Endothelial cell of umbilical vein (primary cell): ENCODE measurements around the gene NFU1. TPM values are rescaled to one million over a fixed set of nuclear protein-coding genes. Genes with fewer than 3 reads are reported as not detected.

Experiments
- BruUV-seq: library from RNA; stranded (reverse); fragments of 400-500 nt; replicated peaks from 2 replicates; lab custom pipeline; 2021; lab: Mats Ljungman, UMichigan
- CTCF ChIA-PET: fragments of 300-600, 350-600 bp; sonication (Branson Sonifier 250); formaldehyde crosslinking; loops from one replicate; lab custom pipeline; 2021; ENCODE audit warnings: antibody characterized with exemption, inconsistent platforms; lab: Charles Lee
- POLR2A ChIA-PET: fragments of 300-600, 350-600 bp; sonication (Branson Sonifier 250); formaldehyde crosslinking; loops from one replicate; lab custom pipeline; 2021; ENCODE audit warnings: antibody characterized with exemption, inconsistent platforms; lab: Charles Lee
- DNase-seq: peaks from one replicate; pipeline ENCODE4 v3.0.0-alpha.2; 2011; ENCODE audit warnings: low read depth, low spot score
- FAIRE-seq: peaks from 2 replicates; lab custom pipeline; 2011; peaks lifted over from hg19 to GRCh38; lab: Jason Lieb, UNC
- H2AFZ ChIP-seq: 2 replicates; pipeline ENCODE4 v1.6.0; 2012; ENCODE audit warnings: low read depth, low read length, control low read depth, inconsistent platforms
- H3K27ac ChIP-seq: 2 replicates; pipeline ENCODE4 v1.5.1; 2011; ENCODE audit warnings: low read depth, mild to moderate bottlenecking, control low read depth, low read length, moderate library complexity; ENCODE audit not compliant: insufficient read depth
- H3K27me3 ChIP-seq, 2 experiments: 2 replicates each; pipeline versions ENCODE4 v1.6.0 to v1.6.1; 2011; ENCODE audit warnings: low read length in 2 of 2, mixed read lengths in 1 of 2; ENCODE audit not compliant: control insufficient read depth in 2 of 2, insufficient read depth in 2 of 2
- H3K36me3 ChIP-seq, 2 experiments: 2 replicates in 1 of 2; 3 replicates in 1 of 2; pipeline ENCODE4 v1.5.1; 2011; ENCODE audit warnings: low read length in 2 of 2, mild to moderate bottlenecking in 1 of 2, moderate library complexity in 1 of 2; ENCODE audit not compliant: control insufficient read depth in 2 of 2, insufficient read depth in 2 of 2; ENCODE audit errors: extremely low read depth in 1 of 2
- H3K4me1 ChIP-seq: 3 replicates; pipeline ENCODE4 v1.5.1; 2011; ENCODE audit warnings: mild to moderate bottlenecking, low read length; ENCODE audit not compliant: control insufficient read depth, insufficient read depth; ENCODE audit errors: extremely low read depth
- H3K4me2 ChIP-seq: 2 replicates; pipeline ENCODE4 v1.6.1; 2011; ENCODE audit warnings: low read length, control low read depth, mixed read lengths; ENCODE audit not compliant: insufficient read depth
- H3K4me3 ChIP-seq, 3 experiments: fragments of 200-600 bp in 1 of 3; sonication (generic), shearing (Covaris generic) in 1 of 3; replicated peaks in 1 of 3; 2 replicates each; pipeline ENCODE4 v1.5.1; 2011 to 2016; ENCODE audit warnings: control low read depth in 3 of 3, low read length in 3 of 3, mild to moderate bottlenecking in 2 of 3, inconsistent platforms in 1 of 3, low read depth in 1 of 3, moderate library complexity in 1 of 3; ENCODE audit not compliant: insufficient read depth in 1 of 3
- H3K79me2 ChIP-seq: 2 replicates; pipeline ENCODE4 v1.6.0; 2012; ENCODE audit warnings: low read length, inconsistent platforms; ENCODE audit not compliant: control insufficient read depth, insufficient read depth
- H3K9ac ChIP-seq: replicated peaks from 2 replicates; pipeline ENCODE3; 2011; ENCODE audit warnings: low read length, control low read depth; ENCODE audit not compliant: insufficient read depth; ENCODE audit errors: extremely low read depth
- H3K9me1 ChIP-seq: replicated peaks from 3 replicates; pipeline ENCODE4 v1.6.0; 2011; ENCODE audit warnings: mild to moderate bottlenecking, low read length; ENCODE audit not compliant: control insufficient read depth, insufficient read depth; ENCODE audit errors: extremely low read depth
- H3K9me3 ChIP-seq: replicated peaks from 2 replicates; pipeline ENCODE4 v1.5.1; 2012; ENCODE audit warnings: low read length, inconsistent platforms; ENCODE audit not compliant: control insufficient read depth, insufficient read depth
- H4K20me1 ChIP-seq: replicated peaks from 2 replicates; pipeline ENCODE3; 2011; ENCODE audit warnings: mild to moderate bottlenecking, low read length; ENCODE audit not compliant: control insufficient read depth, insufficient read depth; ENCODE audit errors: extremely low read depth
- EZH2 ChIP-seq: IDR thresholded peaks from 2 replicates; pipeline ENCODE4 v1.6.1; 2012; ENCODE audit warnings: borderline replicate concordance, low read depth, mild to moderate bottlenecking, moderate library complexity, low read length, inconsistent platforms; ENCODE audit not compliant: severe bottlenecking
- FOS ChIP-seq: IDR thresholded peaks from 2 replicates; pipeline ENCODE4 v1.6.1; 2011; ENCODE audit warnings: mild to moderate bottlenecking, low read length, moderate library complexity, borderline replicate concordance; ENCODE audit not compliant: insufficient read depth
- GATA2 ChIP-seq: IDR thresholded peaks from 2 replicates; pipeline ENCODE4 v1.7.0; 2011; ENCODE audit warnings: low read depth, mild to moderate bottlenecking, moderate library complexity, mixed read lengths, low read length; ENCODE audit not compliant: insufficient read length, insufficient read depth
- JUN ChIP-seq: IDR thresholded peaks from 2 replicates; pipeline ENCODE4 v1.6.1; 2011; ENCODE audit warnings: borderline replicate concordance, low read depth; ENCODE audit not compliant: insufficient read length, insufficient read depth
- MYC ChIP-seq: IDR thresholded peaks from one replicate; pipeline ENCODE4 v1.6.1; 2011; ENCODE audit warnings: mild to moderate bottlenecking, low read depth, low read length
- POLR2A ChIP-seq: IDR thresholded peaks from 2 replicates; pipeline ENCODE4 v1.6.1; 2012; ENCODE audit warnings: low read depth, mild to moderate bottlenecking, control low read depth, low read length
- POLR2AphosphoS5 ChIP-seq: IDR thresholded peaks from 2 replicates; pipeline ENCODE4 v1.6.1; 2012; ENCODE audit warnings: low read depth, mild to moderate bottlenecking, control low read depth, low read length, moderate library complexity; ENCODE audit not compliant: insufficient read depth
- dilution Hi-C: fragments of 300-500 bp; cut with MboI; formaldehyde crosslinking; loops from one replicate; pipeline ENCODE4 v1.15.0; 2019; ENCODE audit warnings: low sequenced_read_pairs; ENCODE audit not compliant: extremely low pct_ligation_motif_present
- intact Hi-C: fragments of 100-400 bp; cut with micrococcal nuclease; formaldehyde crosslinking; loops from one replicate; pipeline ENCODE4 v1.10.0; 2022
- polyA plus RNA-seq, 4 experiments: library from polyadenylated mRNA; depleted of rRNA in 3 of 4; stranded (reverse) in 3 of 4; unstranded in 1 of 4; fragments of >200 nt; gene quantifications; 2 replicates each; pipeline versions ENCODE4 v1.2.1 to v1.2.3, GENCODE V29; 2011 to 2012; ENCODE audit warnings: missing spikeins in 1 of 4
- total RNA-seq: library from RNA; stranded (reverse); gene quantifications from 2 replicates; pipeline ENCODE4 v1.2.3, GENCODE V29; 2021
- TF ChIP-seq, protein P1 (sequence below): IDR thresholded peaks from 2 replicates; pipeline ENCODE4 v1.6.1; 2011; ENCODE audit not compliant: insufficient read depth, insufficient read length
- TF ChIP-seq, protein P2 (sequence below), 2 donors: IDR thresholded peaks; 1 replicate in 1 of 2; 2 replicates in 1 of 2; pipeline ENCODE4 v1.5.1; 2011; ENCODE audit warnings: low read length in 2 of 2, mild to moderate bottlenecking in 2 of 2, moderate library complexity in 2 of 2, control low read depth in 1 of 2, inconsistent platforms in 1 of 2, low read depth in 1 of 2; ENCODE audit not compliant: insufficient read depth in 1 of 2; ENCODE audit errors: extremely low read depth in 1 of 2

NFU1 gene
- total and polyA plus RNA-seq, 2 donors (not counting 3 experiments of a cell fraction or from before 2014, with no cell fraction given), result 19.6 to 49.7 TPM

DNA sequence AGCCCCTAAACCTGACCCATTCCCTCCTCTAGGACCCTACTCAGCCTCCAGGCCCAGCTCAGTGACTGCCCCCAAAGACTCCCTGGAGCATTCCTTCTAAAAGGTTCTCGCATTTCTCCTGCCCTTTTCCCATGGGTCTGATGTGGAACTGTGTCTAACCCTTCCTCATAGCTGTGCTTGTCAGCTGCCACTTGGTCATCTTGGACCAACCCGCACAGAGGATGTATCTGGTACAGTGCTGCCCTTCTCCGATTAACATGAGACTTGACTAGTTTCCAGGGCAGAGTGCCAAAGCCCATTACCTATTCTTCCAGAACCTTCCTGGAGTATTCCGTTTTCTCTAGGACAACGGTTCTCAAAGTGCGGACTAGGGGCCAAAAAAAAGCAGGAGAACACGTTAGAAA, 518 bp upstream of the NFU1 start:
- H3K79me2 ChIP-seq, result peaks cover 17% of the 10 kb centered on the region
- H3K36me3 ChIP-seq, result no peaks in the 10 kb centered on the region
- TF ChIP-seq, protein P1, sequence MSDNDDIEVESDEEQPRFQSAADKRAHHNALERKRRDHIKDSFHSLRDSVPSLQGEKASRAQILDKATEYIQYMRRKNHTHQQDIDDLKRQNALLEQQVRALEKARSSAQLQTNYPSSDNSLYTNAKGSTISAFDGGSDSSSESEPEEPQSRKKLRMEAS, result no peak
- TF ChIP-seq JUN, result no peak
- no peak for TF ChIP-seq MYC
- no peak for TF ChIP-seq POLR2AphosphoS5
- TF ChIP-seq EZH2, result no peak
- TF ChIP-seq FOS, result no peak
- TF ChIP-seq GATA2, result no peak
- TF ChIP-seq, protein P2, sequence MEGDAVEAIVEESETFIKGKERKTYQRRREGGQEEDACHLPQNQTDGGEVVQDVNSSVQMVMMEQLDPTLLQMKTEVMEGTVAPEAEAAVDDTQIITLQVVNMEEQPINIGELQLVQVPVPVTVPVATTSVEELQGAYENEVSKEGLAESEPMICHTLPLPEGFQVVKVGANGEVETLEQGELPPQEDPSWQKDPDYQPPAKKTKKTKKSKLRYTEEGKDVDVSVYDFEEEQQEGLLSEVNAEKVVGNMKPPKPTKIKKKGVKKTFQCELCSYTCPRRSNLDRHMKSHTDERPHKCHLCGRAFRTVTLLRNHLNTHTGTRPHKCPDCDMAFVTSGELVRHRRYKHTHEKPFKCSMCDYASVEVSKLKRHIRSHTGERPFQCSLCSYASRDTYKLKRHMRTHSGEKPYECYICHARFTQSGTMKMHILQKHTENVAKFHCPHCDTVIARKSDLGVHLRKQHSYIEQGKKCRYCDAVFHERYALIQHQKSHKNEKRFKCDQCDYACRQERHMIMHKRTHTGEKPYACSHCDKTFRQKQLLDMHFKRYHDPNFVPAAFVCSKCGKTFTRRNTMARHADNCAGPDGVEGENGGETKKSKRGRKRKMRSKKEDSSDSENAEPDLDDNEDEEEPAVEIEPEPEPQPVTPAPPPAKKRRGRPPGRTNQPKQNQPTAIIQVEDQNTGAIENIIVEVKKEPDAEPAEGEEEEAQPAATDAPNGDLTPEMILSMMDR (IDR thresholded peaks at IDR 0.05; ENCODE audit: extremely low read depth in 1 of 2, insufficient read depth in 1 of 2, low read depth in 1 of 2, low read length in 2 of 2), result no peak
- no peak for TF ChIP-seq POLR2A
- no peak for DNase-seq
- no peaks in the 10 kb centered on the region for H3K27me3 ChIP-seq
- no peaks in the 10 kb centered on the region for H3K9me1 ChIP-seq
- TSS peak; percentile 84 for BruUV-seq
- H3K9ac ChIP-seq, result peak overlapping the region; percentile 85
- H4K20me1 ChIP-seq, result no peaks in the 10 kb centered on the region
- H3K4me2 ChIP-seq, result peak overlapping the region; percentile 61
- peak overlapping the region; percentile 87 for H3K27ac ChIP-seq
- H2AFZ ChIP-seq, result peak overlapping the region; percentile 87
- dilution Hi-C loops, result no loop called here
- ChIA-PET POLR2A (interaction anchor here (1.2 kb wide), 1 partner anchor 9 kb away, joined by 3 read pairs; no protein-coding TSS in a partner anchor), CTCF (interaction anchor here (0.7 to 1.6 kb wide), 15 partner anchors 17 to 414 kb away, joined by 3 to 5 read pairs (median 3); no protein-coding TSS in a partner anchor)
- no peak for FAIRE-seq
- peaks cover 9% of the 10 kb centered on the region for H3K4me1 ChIP-seq
- intact Hi-C loops, result loop anchor here (2.0 to 5.0 kb wide), 2 partner anchors 51 to 380 kb away; partner anchors contain the start of gene GFPT1
- H3K9me3 ChIP-seq, result no peaks in the 10 kb centered on the region
- H3K4me3 ChIP-seq, result peak overlapping the region in 2 of 3 experiments; percentile 17 to 78
